ENCODE measurements around the gene SORCS2.

The SORCS2 gene

GRCh38 chr4:7727749-7728148 is 535.4 kb downstream of the SORCS2 start:
- no peak for TF ChIP-seq FOXM1 (IDR thresholded peaks at IDR 0.05; ENCODE audit: borderline replicate concordance)
- TF ChIP-seq L3MBTL2 (conservative IDR thresholded peaks at IDR 0.05) = no peak
- no peak for TF ChIP-seq SP1 (IDR thresholded peaks at IDR 0.05)
- TF ChIP-seq ARNT (IDR thresholded peaks at IDR 0.05) = no peak
- no peak for TF ChIP-seq FOXA1 (IDR thresholded peaks at IDR 0.05)
- TF ChIP-seq PKNOX1 (IDR thresholded peaks at IDR 0.05) = no peak
- no peak for TF ChIP-seq SUZ12 (IDR thresholded peaks at IDR 0.05)
- no peak for TF ChIP-seq HDGF (IDR thresholded peaks at IDR 0.05; ENCODE audit: borderline replicate concordance)
- TF ChIP-seq LEF1 (IDR thresholded peaks at IDR 0.05; ENCODE audit: borderline replicate concordance) = no peak
- no peak for TF ChIP-seq BHLHE40 (IDR thresholded peaks at IDR 0.05; ENCODE audit: borderline replicate concordance)
- no peak for TF ChIP-seq ELF4 (IDR thresholded peaks at IDR 0.05)
- TF ChIP-seq CTBP1 (IDR thresholded peaks at IDR 0.05; ENCODE audit: borderline replicate concordance) = no peak
- no peak for TF ChIP-seq FOXK2 (IDR thresholded peaks at IDR 0.05)
- TF ChIP-seq TARDBP (IDR thresholded peaks at IDR 0.05) = no peak
- no peak for TF ChIP-seq NFRKB (IDR thresholded peaks at IDR 0.05)
- TF ChIP-seq ZNF384 (IDR thresholded peaks at IDR 0.05) = no peak
- POLR2A ChIA-PET = no interaction called here
- CTCF ChIA-PET = no interaction called here

GRCh38 chr4:7731437-7731836 is 539.1 kb downstream of the SORCS2 start:
- CTCF ChIA-PET = no interaction called here
- no peak for TF ChIP-seq LEF1 (IDR thresholded peaks at IDR 0.05; ENCODE audit: borderline replicate concordance)
- TF ChIP-seq ZNF384 (IDR thresholded peaks at IDR 0.05) = no peak
- no peak for TF ChIP-seq FOXM1 (IDR thresholded peaks at IDR 0.05; ENCODE audit: borderline replicate concordance)
- no peak for TF ChIP-seq ARNT (IDR thresholded peaks at IDR 0.05)
- TF ChIP-seq BHLHE40 (IDR thresholded peaks at IDR 0.05; ENCODE audit: borderline replicate concordance) = no peak
- no peak for TF ChIP-seq L3MBTL2 (conservative IDR thresholded peaks at IDR 0.05)
- no peak for TF ChIP-seq TARDBP (IDR thresholded peaks at IDR 0.05)
- TF ChIP-seq HDGF (IDR thresholded peaks at IDR 0.05; ENCODE audit: borderline replicate concordance) = no peak
- no peak for TF ChIP-seq SUZ12 (IDR thresholded peaks at IDR 0.05)
- TF ChIP-seq CTBP1 (IDR thresholded peaks at IDR 0.05; ENCODE audit: borderline replicate concordance) = no peak
- TF ChIP-seq SP1 (IDR thresholded peaks at IDR 0.05) = no peak
- no peak for TF ChIP-seq ELF4 (IDR thresholded peaks at IDR 0.05)
- no peak for TF ChIP-seq NFRKB (IDR thresholded peaks at IDR 0.05)
- no peak for TF ChIP-seq FOXK2 (IDR thresholded peaks at IDR 0.05)
- no peak for TF ChIP-seq PKNOX1 (IDR thresholded peaks at IDR 0.05)
- no peak for TF ChIP-seq FOXA1 (IDR thresholded peaks at IDR 0.05)
- POLR2A ChIA-PET = no interaction called here
- DNase-seq (ENCODE audit: extremely low spot score) = no peak

More at GRCh38 chr4:7727749-7728148, 535.4 kb downstream of the SORCS2 start:
- DNase-seq (ENCODE audit: extremely low spot score) = no peak

GRCh38 chr4:7732263-7732662 is 539.9 kb downstream of the SORCS2 start:
- DNase-seq (ENCODE audit: extremely low spot score) = no peak
- no peak for TF ChIP-seq LEF1 (IDR thresholded peaks at IDR 0.05; ENCODE audit: borderline replicate concordance)
- TF ChIP-seq HDGF (IDR thresholded peaks at IDR 0.05; ENCODE audit: borderline replicate concordance) = no peak
- TF ChIP-seq ZNF384 (IDR thresholded peaks at IDR 0.05) = no peak
- TF ChIP-seq CTBP1 (IDR thresholded peaks at IDR 0.05; ENCODE audit: borderline replicate concordance) = no peak
- TF ChIP-seq FOXA1 (IDR thresholded peaks at IDR 0.05) = no peak
- TF ChIP-seq SUZ12 (IDR thresholded peaks at IDR 0.05) = no peak
- no peak for TF ChIP-seq FOXK2 (IDR thresholded peaks at IDR 0.05)
- TF ChIP-seq PKNOX1 (IDR thresholded peaks at IDR 0.05) = no peak
- no peak for TF ChIP-seq ELF4 (IDR thresholded peaks at IDR 0.05)
- TF ChIP-seq L3MBTL2 (conservative IDR thresholded peaks at IDR 0.05) = no peak
- no peak for TF ChIP-seq TARDBP (IDR thresholded peaks at IDR 0.05)
- TF ChIP-seq ARNT (IDR thresholded peaks at IDR 0.05) = no peak
- no peak for TF ChIP-seq SP1 (IDR thresholded peaks at IDR 0.05)
- TF ChIP-seq BHLHE40 (IDR thresholded peaks at IDR 0.05; ENCODE audit: borderline replicate concordance) = no peak
- TF ChIP-seq NFRKB (IDR thresholded peaks at IDR 0.05) = no peak
- TF ChIP-seq FOXM1 (IDR thresholded peaks at IDR 0.05; ENCODE audit: borderline replicate concordance) = no peak
- CTCF ChIA-PET = no interaction called here
- POLR2A ChIA-PET = no interaction called here

GRCh38 chr4:7733201-7733600 is 540.9 kb downstream of the SORCS2 start:
- POLR2A ChIA-PET = no interaction called here
- TF ChIP-seq TARDBP (IDR thresholded peaks at IDR 0.05) (no peak), NFRKB (IDR thresholded peaks at IDR 0.05) (no peak), SUZ12 (IDR thresholded peaks at IDR 0.05) (no peak), FOXM1 (IDR thresholded peaks at IDR 0.05; ENCODE audit: borderline replicate concordance) (no peak), FOXK2 (IDR thresholded peaks at IDR 0.05) (no peak), FOXA1 (IDR thresholded peaks at IDR 0.05) (no peak)
- CTCF ChIA-PET = no interaction called here
- no peak for DNase-seq (ENCODE audit: extremely low spot score)

- TF ChIP-seq LEF1 (IDR thresholded peaks at IDR 0.05; ENCODE audit: borderline replicate concordance) = no peak
- no peak for TF ChIP-seq NFRKB (IDR thresholded peaks at IDR 0.05)
- TF ChIP-seq FOXM1 (IDR thresholded peaks at IDR 0.05; ENCODE audit: borderline replicate concordance) = no peak
- TF ChIP-seq FOXA1 (IDR thresholded peaks at IDR 0.05) = no peak
- TF ChIP-seq SUZ12 (IDR thresholded peaks at IDR 0.05) = no peak
- TF ChIP-seq ARNT (IDR thresholded peaks at IDR 0.05) = no peak
- TF ChIP-seq HDGF (IDR thresholded peaks at IDR 0.05; ENCODE audit: borderline replicate concordance) = no peak
- TF ChIP-seq SP1 (IDR thresholded peaks at IDR 0.05) = no peak
- no peak for TF ChIP-seq PKNOX1 (IDR thresholded peaks at IDR 0.05)
- TF ChIP-seq L3MBTL2 (conservative IDR thresholded peaks at IDR 0.05) = no peak
- ChIA-PET CTCF (no interaction called here), POLR2A (no interaction called here)
- DNase-seq (ENCODE audit: extremely low spot score) = no peak
Observed at GRCh38 chr4:7733801-7734650, 541.7 kb downstream of the SORCS2 start.
